ENCODE results near the gene LDLRAD4.

LDLRAD4 gene

GRCh38 chr18:13500869-13501542 is 282.4 kb downstream of the LDLRAD4 start:
- DNase-seq: peak; percentile 84

GRCh38 chr18:13501543-13501887 is 283.0 kb downstream of the LDLRAD4 start:
- no peak for DNase-seq

DNA sequence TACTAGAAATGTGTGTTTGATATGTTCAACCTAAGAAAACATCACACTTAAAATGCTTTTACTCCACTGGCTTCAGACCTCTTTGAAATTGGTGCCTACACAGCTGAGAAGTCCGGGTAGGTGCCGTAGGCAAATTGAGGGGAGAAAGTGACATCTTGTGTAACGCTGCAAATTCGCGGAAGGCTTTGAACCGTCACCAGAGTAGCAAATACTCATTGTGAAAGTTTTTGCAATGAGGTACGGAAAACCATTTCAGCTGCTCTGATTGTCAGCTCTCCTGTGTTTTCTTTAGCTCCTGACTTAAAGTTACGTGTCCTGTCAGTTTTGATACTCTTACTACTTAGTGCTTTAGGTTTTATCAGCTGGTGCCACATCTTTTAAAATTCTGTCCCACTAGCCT is 283.3 kb downstream of the LDLRAD4 start:
- no peak for DNase-seq

- DNase-seq: no peak
These were observed 284.0 kb downstream of the LDLRAD4 start for GRCh38 chr18:13502585-13502984.

DNA sequence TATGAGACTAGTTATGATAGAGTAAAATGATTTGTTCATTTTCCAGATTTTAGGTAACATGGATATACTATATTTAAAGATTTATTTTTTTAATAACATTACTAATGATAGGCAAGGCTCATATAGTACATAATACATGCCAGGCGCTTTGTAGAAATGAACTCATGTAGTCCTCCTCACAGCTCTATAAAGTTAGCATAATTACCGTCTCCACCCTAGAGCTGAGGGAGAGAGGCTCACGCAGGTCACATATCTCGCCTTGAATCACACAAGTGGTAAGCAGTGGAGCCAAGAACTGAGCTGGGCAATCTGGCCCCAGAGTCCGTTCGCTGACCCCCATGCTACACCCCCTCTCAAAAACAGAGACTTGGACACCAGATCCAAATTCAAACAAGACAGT is 285.3 kb downstream of the LDLRAD4 start:
- no peak for DNase-seq

DNA sequence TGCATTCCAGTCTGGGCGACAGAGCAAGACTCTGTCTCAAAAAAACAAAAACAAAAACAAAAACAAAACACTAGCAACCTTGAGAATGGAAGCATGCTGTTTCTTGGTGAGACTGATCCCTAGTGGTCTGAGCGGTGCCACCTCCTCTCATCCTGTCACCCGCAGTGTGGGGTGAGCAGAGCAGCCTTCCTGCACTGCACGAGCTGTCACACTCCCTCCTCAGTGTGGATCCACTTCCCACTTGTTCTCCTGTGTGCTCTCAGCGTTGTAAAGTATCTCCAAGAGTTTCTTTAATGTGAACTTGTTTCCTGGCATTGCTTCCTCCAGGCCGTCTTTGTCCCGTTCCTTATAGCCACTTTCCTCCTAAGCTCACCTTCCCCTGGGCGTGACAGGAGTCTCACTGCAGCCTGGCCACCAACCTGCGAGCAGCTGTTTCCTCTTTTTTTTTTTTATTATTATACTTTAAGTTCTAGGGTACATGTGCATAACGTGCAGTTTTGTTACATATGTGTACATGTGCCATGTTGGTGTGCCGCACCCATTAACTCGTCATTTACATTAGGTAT is 287.3 kb downstream of the LDLRAD4 start:
- DNase-seq: no peak

DNA sequence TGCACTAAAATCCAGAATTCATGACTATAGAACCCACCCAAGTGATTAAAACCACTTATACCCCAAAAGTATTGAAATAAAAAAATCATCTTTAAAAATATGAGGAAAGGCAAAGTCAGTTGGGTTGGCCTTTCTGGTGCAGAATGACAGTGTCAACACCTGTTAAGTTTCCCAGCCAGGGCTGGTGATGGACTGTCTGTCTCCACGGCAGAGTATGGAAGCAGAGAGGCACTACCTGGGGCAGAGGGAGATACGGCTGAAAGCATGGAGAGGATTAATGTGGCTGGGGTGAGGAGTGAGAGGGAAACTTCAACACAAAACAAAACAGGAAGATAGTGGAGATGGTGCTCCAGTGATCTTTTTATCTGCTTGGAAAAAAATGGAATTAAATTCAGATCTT is 292.0 kb downstream of the LDLRAD4 start:
- no peak for DNase-seq

DNA sequence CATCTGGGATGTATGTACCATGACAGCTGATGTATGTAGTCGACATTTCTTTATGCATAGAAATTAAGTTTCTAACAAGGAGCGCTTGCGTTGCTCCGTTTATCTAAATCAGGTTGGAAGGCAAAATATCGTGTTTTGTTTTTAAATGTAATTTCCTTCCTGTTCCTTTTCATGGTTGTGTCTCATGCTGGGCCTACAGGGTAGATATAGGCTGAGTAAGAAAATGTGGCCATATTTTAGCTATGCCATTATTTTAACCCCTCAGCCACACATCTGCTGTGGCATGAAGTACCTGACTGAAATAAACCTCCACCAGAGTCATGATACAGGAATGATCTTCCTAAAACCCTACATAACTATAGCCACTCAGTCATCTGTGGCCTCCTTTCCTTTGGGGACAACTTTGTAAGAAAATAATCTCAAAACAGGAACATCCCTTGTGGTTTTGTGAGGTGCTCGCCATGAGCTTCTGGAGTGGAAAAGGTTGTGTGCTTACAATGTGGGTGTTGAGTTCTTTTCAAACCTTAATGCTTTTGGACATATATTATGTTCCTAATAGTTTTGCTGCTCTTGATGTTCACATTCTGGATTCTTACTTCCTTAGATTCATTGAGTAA is 293.5 kb downstream of the LDLRAD4 start:
- DNase-seq: no peak

DNA sequence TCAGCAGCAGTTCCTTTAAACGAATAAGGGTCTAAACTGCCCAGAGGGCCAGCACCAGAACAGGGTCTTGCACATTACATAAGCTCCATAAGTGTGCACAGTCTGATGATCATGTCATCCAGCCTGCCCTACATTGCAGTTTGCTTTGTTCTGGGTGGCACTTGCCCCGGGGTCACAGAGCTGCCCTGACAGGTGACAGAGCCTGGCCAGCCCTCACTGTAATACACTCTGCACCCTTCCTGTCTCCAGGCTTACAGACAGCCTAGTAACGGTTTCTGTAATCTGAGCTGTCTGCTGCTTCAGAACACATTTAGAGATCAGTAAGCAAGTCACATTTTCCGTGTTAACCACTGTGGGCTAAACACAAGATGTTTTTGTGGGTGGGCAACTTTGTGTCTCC is 294.5 kb downstream of the LDLRAD4 start:
- peak; percentile 84 for DNase-seq

- DNase-seq: no peak
These were observed 294.9 kb downstream of the LDLRAD4 start for GRCh38 chr18:13513481-13513880.

DNA sequence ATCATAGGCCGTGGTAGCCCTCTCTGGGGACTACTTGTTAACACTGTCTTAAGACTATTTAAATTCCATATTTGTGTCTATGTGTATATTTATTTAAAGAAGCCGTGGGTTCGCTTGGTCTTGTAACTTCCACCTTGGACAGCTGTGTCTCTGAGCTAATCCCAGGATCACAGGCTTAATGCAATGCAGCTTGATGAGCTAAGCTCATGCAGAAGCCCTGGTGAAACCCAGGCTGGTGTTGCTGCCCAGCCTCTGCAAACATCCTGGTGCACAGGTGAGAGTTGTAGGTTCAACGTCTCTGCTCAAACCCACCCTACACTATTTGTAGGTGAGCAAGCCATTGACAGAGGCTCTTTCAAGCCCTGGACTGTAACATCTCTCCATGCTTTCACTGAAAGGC is 296.0 kb downstream of the LDLRAD4 start:
- DNase-seq: no peak

DNA sequence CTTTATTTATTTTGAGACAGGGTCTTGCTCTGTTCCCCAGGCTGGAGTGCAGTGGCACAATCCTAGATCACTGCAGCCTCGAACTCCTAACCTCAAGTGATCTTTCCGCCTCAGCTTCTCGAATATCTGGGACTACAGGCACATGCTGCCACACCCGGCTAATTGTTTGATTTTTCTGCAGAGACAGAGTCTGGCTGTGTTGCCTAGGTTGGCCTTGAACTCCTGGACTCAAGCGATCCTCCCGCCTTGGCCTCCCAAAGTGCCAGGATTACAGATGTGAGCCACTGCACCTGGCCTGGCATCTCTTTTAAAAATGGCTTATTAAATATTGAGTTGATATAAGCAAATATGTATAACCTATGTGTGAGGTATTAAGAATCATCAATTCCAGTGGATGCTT is 298.3 kb downstream of the LDLRAD4 start:
- DNase-seq: no peak

GRCh38 chr18:13517369-13517768 is 298.8 kb downstream of the LDLRAD4 start:
- no peak for DNase-seq

- DNase-seq: no peak
These were observed 299.8 kb downstream of the LDLRAD4 start for GRCh38 chr18:13518382-13518781.

GRCh38 chr18:13520306-13520705 is 301.7 kb downstream of the LDLRAD4 start:
- peak; percentile 77 for DNase-seq

DNA sequence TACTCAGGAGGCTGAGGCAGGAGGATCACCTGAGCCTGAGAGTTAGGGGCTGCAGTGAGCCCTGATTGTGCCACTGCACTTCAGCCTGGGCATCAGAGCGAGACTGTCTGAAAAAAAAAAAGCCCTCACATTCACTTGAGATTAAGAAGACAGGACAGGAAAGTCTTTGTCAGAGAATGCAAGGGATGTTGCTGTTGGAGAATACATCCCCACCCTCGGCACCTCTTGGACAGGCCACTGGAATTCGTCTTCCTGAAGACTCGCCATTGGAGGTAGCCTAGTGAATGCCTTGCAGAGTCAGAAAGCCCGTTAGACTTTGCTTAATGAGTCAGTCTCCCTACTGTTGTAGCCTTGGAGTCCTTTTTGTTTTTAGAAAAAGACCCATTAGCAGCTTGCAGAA is 302.2 kb downstream of the LDLRAD4 start:
- DNase-seq: no peak

GRCh38 chr18:13521418-13521817 is 302.9 kb downstream of the LDLRAD4 start:
- DNase-seq: no peak

DNA sequence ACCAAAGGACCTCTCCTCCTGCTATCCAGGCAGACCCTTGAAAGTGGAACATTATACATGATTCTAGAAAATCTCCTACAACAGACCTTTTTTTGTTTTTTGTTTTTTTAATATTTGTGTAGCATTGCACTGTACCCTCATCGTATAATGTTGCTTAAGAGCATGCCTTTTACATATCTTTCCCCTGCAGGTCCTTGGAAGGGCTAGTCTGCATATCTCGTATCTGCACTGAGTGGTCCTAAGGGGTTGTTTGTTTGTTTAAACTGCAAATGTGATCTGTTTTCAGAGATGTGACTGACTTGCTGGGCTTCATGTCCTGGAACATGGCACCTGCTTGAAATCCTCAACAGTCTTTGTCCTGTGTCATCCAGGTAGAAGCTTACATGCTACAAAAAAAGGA is 303.7 kb downstream of the LDLRAD4 start:
- no peak for DNase-seq

GRCh38 chr18:13522861-13523660 is 304.5 kb downstream of the LDLRAD4 start:
- DNase-seq: no peak

GRCh38 chr18:13524054-13524453 is 305.5 kb downstream of the LDLRAD4 start:
- DNase-seq: no peak

GRCh38 chr18:13524811-13525210 is 306.3 kb downstream of the LDLRAD4 start:
- no peak for DNase-seq

GRCh38 chr18:13525381-13526029 is 306.9 kb downstream of the LDLRAD4 start:
- DNase-seq: no peak

DNA sequence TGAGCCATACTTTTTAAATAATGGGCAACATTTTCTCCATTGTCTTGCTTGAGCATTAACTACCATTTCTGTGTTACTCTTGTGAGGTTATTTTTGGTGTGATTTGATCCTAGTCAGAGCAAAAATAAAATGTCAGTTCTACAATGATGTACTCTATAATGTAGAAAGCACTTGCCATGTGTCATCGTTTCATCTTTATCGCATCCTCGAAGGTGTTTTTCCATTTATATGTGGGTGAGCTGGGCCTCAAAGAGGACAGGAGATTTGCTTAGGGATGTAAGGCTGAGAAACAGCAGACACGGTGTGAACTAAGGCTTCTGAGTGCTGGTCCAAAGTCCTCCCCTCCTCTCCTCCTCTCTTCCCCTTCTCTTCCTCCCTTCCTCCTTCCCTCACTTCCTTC is 308.0 kb downstream of the LDLRAD4 start:
- no peak for DNase-seq

Measured in SHP77 treated with DMSO at 0.1 percent for 48 hours (cell line).